Esophagus muscularis mucosa (tissue), 4 donors: ENCODE measurements around the gene CDC5L.

Experiments
- EP300 ChIP-seq: sonication (generic); formaldehyde crosslinking; IDR thresholded peaks from one replicate; pipeline ENCODE4 v1.6.1; 2017; ENCODE audit warnings: antibody characterized with exemption
- POLR2A ChIP-seq: fragments of 450-650 bp; IDR thresholded peaks from one replicate; pipeline ENCODE4 v1.6.1; 2017; ENCODE audit warnings: antibody characterized with exemption, moderate library complexity, mild to moderate bottlenecking, low read depth
- POLR2AphosphoS5 ChIP-seq, 2 donors: sonication (generic); formaldehyde crosslinking; IDR thresholded peaks; one replicate each; pipeline ENCODE4 v1.6.1; 2017; ENCODE audit warnings: antibody characterized with exemption in 2 of 2
- TF ChIP-seq, protein P1 (sequence below), 3 experiments: fragments of 200-600 bp in 2 of 3; fragments of 450-650 bp in 1 of 3; sonication (generic) in 2 of 3; IDR thresholded peaks; one replicate each; pipeline ENCODE4 v1.5.1; 2017 to 2019; ENCODE audit warnings: antibody characterized with exemption in 3 of 3, mild to moderate bottlenecking in 2 of 3, moderate library complexity in 1 of 3

DNA sequence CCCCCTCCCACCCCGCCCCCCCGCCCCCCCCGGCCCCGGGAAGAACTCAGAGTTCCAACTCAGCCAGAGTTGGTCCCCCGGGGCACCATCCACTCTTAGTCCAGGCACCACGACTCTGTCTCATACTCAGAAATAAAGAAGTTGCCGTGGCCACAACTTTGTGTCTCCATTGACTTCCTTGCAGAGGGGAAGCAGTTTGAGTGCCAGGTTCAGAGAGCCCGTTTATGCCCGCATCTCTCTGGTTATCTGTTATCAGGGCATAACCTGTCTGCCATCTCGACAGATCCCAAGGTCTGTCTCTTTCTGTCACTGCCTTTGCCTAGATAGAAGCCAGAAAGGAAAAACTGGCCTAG, 605 bp downstream of the CDC5L start:
- no peak for TF ChIP-seq POLR2AphosphoS5 (IDR thresholded peaks at IDR 0.05)
- TF ChIP-seq, protein P1, sequence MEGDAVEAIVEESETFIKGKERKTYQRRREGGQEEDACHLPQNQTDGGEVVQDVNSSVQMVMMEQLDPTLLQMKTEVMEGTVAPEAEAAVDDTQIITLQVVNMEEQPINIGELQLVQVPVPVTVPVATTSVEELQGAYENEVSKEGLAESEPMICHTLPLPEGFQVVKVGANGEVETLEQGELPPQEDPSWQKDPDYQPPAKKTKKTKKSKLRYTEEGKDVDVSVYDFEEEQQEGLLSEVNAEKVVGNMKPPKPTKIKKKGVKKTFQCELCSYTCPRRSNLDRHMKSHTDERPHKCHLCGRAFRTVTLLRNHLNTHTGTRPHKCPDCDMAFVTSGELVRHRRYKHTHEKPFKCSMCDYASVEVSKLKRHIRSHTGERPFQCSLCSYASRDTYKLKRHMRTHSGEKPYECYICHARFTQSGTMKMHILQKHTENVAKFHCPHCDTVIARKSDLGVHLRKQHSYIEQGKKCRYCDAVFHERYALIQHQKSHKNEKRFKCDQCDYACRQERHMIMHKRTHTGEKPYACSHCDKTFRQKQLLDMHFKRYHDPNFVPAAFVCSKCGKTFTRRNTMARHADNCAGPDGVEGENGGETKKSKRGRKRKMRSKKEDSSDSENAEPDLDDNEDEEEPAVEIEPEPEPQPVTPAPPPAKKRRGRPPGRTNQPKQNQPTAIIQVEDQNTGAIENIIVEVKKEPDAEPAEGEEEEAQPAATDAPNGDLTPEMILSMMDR (IDR thresholded peaks at IDR 0.05) = no peak
- TF ChIP-seq POLR2A = no peak
- TF ChIP-seq EP300 = no peak
